Measurements from ENCODE around the gene ARID3A. TPM values are rescaled to one million over a fixed set of nuclear protein-coding genes. Genes with fewer than 3 reads are reported as not detected.
A peak's percentile ranks its signal among the peaks of the same experiment; 100 is the strongest.

Gene ARID3A
- total and polyA plus RNA-seq, 2 of the 8 experiments (the other 6 are each of a cell fraction or from before 2014, with no cell fraction given), result 40.5 to 77.4 TPM

- Histone ChIP-seq H4K5ac (ENCODE audit: insufficient read length, low read depth, low read length) (no peak overlapping the region), H3K23ac (ENCODE audit: insufficient read length) (no peak overlapping the region), H3K4ac (replicated peaks; ENCODE audit: insufficient read length, low read depth, low read length) (no peak overlapping the region), H2BK5ac (ENCODE audit: low read depth, low read length) (no peak overlapping the region), H2BK20ac (ENCODE audit: low read length) (no peak overlapping the region), H3K9me3 (ENCODE audit: insufficient read depth in 2 of 2, low read depth in 1 of 2, low read length in 1 of 2) (no peaks in the 10 kb centered on the region), H2BK120ac (replicated peaks; ENCODE audit: low read depth, low read length) (no peak overlapping the region), H2AK5ac (ENCODE audit: low read depth, low read length) (no peak overlapping the region), H3K9ac (replicated peaks in 1 of 4; ENCODE audit: extremely low read depth in 1 of 4, low read depth in 3 of 4, low read length in 3 of 4) (no peak overlapping the region), H3K14ac (ENCODE audit: insufficient read length) (no peak overlapping the region), H3K27me3 (replicated peaks in 1 of 4; ENCODE audit: control insufficient read depth in 3 of 4, extremely low read depth in 1 of 4, insufficient read depth in 3 of 4, low read length in 3 of 4) (no peaks in the 10 kb centered on the region), H3K56ac (replicated peaks; ENCODE audit: insufficient read length, low read depth, low read length) (no peak overlapping the region), H3K4me3 (ENCODE audit: extremely low read depth in 1 of 4, insufficient read depth in 2 of 4, low read depth in 3 of 4, low read length in 4 of 4) (no peak overlapping the region), H3K23me2 (ENCODE audit: low read depth, low read length) (no peaks in the 10 kb centered on the region), H3K36me3 (ENCODE audit: control insufficient read depth in 2 of 4, insufficient read depth in 4 of 4, low read length in 3 of 4) (peaks cover 8 to 56% (median 11%) of the 10 kb centered on the region in 4 experiments; a peak in 6 of 8 replicates), H2BK12ac (ENCODE audit: low read depth, low read length) (no peak overlapping the region), H4K91ac (replicated peaks; ENCODE audit: insufficient read length, low read length) (no peak overlapping the region), H3K79me2 (ENCODE audit: control insufficient read depth in 1 of 2, insufficient read depth in 2 of 2, low read length in 2 of 2) (peaks cover 9 to 43% of the 10 kb centered on the region in 2 experiments; a peak in 3 of 4 replicates), H3K18ac (ENCODE audit: extremely low read depth, low read length) (no peak overlapping the region), H4K8ac (ENCODE audit: extremely low read depth, insufficient read depth, low read length) (peak overlapping the region; percentile 45; the same call in 1 of the 2 replicates), H3K79me1 (ENCODE audit: low read depth, low read length) (peaks cover 8% of the 10 kb centered on the region; the same call in 1 of the 2 replicates), H2BK15ac (ENCODE audit: low read length) (no peak overlapping the region), H3K27ac (ENCODE audit: low read depth, low read length) (no peak overlapping the region; the same call in 1 of the 2 replicates), H3K4me2 (ENCODE audit: insufficient read depth in 1 of 2, low read depth in 2 of 2, low read length in 2 of 2) (no peak overlapping the region), H2AFZ (ENCODE audit: low read length) (no peak overlapping the region), H3K4me1 (replicated peaks in 1 of 4; ENCODE audit: control insufficient read depth in 3 of 4, insufficient read depth in 4 of 4, low read length in 3 of 4) (peaks cover 0 to 17% (median 13%) of the 10 kb centered on the region in 4 experiments; a peak in 5 of 7 replicates), H4K20me1 (replicated peaks in 1 of 2; ENCODE audit: control insufficient read depth in 1 of 2, insufficient read depth in 2 of 2, low read length in 2 of 2) (peaks cover 24 to 31% of the 10 kb centered on the region in 2 experiments)
- 92% methylated on average over 16 of the region's 18 CpGs; no CpG with 5 or more reads in 1 of the 2 experiments for WGBS, 2 experiments (ENCODE audit: extremely low coverage in 1 of 2, insufficient coverage in 1 of 2, insufficient read length in 1 of 2, insufficient replicate concordance in 2 of 2, low coverage in 1 of 2, low lambda C conversion rate in 2 of 2, missing lambda C conversion rate in 1 of 2)
- CTCF ChIA-PET (ENCODE audit: partially characterized antibody), result interaction anchor here (0.8 to 1.4 kb wide), 2 partner anchors 34 to 206 kb away, joined by 3 read pairs; no protein-coding TSS in a partner anchor
- TF ChIP-seq SUZ12 (IDR thresholded peaks at IDR 0.05; ENCODE audit: low read length), result no peak
- TF ChIP-seq KDM4A (IDR thresholded peaks at IDR 0.05; ENCODE audit: low read depth, low read length, severe bottlenecking), result no peak
- FAIRE-seq (no peak), DNase-seq (ENCODE audit: low read depth in 1 of 2, low spot score in 2 of 2) (no peak)
- POLR2A ChIA-PET (ENCODE audit: partially characterized antibody), result interaction anchor here (2.5 to 3.4 kb wide), 2 partner anchors 14 to 26 kb away, joined by 13 to 19 read pairs; partner anchors contain the start of genes ABCA7 and CNN2
These were observed 86.5 kb downstream of the ARID3A start for GRCh38 chr19:1012334-1012733.
